ENCODE data around the gene RBP5. TPM values are rescaled to one million over a fixed set of nuclear protein-coding genes. Genes with fewer than 3 reads are reported as not detected.

Gene RBP5
- total RNA-seq, 1 experiment from 2014 or later = 2.3 TPM

DNA sequence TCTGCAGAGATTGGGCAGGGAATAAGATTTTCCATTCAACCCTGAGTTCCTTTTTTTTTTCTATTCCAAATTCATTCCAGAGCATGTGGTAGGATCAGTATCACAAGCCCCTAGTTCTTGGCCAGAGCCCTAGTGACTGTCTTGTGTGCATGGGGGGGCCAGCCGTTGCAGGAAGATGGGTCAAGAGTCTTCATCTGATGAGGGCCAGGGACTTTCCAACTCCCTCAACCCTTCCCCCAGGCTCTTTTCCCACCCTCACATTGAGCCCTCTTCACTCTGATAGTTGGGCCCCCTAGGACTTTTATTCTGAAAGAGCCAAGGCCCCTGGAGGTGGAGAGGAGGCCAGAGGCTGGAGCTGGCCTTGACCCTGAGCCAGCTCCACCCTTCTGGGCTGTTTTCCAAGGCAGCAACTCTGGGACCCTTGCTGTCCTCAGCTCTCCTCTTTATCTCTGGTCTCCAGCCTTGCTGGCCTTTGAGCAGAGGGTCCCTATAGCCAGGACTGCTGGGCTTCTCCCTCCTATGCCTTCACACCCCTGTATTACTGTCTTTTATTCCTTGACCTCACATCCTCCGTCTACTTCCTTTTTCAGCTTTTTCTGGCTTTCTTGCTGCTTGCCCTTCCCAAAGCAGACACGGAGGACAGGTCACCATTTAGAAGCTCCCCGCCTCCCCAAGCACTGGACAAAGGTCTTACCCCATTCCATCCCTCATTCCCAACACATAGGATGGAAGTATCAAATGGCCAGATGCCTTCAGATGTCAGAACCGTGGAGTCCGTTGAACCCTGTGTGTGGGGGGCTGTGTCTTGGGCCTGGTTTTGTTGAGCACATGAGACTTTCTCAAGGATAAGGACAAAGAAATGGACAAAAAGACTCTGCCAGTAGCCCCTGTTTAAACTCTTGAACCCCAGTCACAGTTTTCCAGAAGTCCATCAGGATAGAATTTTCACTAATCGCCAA lies 5.6 kb downstream of the RBP5 start:
- no peak overlapping the region for H3K27ac Mint-ChIP-seq (ENCODE audit: unreplicated experiment)
- intact Hi-C loops (cut with micrococcal nuclease; ENCODE audit: unreplicated experiment) = no loop called here
- DNase-seq = no peak
- peaks cover 5% of the 10 kb centered on the region for H3K36me3 Mint-ChIP-seq (ENCODE audit: insufficient read depth, unreplicated experiment)
- H3K9me3 Mint-ChIP-seq (ENCODE audit: low read depth, unreplicated experiment) = no peaks in the 10 kb centered on the region
- no peak overlapping the region for H3K4me3 Mint-ChIP-seq (ENCODE audit: low read depth, unreplicated experiment)
- no TSS peak for BruUV-seq (replicated peaks)
- TF ChIP-seq, protein P1, sequence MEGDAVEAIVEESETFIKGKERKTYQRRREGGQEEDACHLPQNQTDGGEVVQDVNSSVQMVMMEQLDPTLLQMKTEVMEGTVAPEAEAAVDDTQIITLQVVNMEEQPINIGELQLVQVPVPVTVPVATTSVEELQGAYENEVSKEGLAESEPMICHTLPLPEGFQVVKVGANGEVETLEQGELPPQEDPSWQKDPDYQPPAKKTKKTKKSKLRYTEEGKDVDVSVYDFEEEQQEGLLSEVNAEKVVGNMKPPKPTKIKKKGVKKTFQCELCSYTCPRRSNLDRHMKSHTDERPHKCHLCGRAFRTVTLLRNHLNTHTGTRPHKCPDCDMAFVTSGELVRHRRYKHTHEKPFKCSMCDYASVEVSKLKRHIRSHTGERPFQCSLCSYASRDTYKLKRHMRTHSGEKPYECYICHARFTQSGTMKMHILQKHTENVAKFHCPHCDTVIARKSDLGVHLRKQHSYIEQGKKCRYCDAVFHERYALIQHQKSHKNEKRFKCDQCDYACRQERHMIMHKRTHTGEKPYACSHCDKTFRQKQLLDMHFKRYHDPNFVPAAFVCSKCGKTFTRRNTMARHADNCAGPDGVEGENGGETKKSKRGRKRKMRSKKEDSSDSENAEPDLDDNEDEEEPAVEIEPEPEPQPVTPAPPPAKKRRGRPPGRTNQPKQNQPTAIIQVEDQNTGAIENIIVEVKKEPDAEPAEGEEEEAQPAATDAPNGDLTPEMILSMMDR (IDR thresholded peaks at IDR 0.05; ENCODE audit: unreplicated experiment) = no peak
- CTCF ChIA-PET = no interaction called here
- no peaks in the 10 kb centered on the region for H3K4me1 Mint-ChIP-seq (ENCODE audit: low read depth, unreplicated experiment)
- no peaks in the 10 kb centered on the region for H3K27me3 Mint-ChIP-seq (ENCODE audit: unreplicated experiment)

DNA sequence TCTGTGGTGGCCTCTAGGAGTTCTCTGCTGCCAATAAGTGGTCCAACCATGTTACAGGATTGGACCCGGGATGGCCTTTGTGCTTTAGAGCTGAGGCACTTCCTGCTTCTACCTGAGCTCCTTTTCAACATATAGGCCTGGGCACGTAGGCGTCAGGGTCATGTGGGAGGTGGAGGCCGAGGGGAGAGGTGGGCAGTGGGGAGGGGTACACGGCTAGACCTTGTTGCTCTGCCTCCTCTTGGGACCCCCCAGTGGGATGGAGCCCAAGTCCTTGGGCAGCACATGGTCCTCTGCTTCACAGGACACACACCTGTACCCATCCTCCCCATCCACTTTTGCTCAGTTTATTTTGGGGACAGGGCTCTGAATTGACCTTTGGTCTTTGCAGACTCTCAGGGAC lies 7.4 kb downstream of the RBP5 start:
- no peak for DNase-seq
- Mint-ChIP-seq H3K4me1 (ENCODE audit: low read depth, unreplicated experiment) (no peaks in the 10 kb centered on the region), H3K27ac (ENCODE audit: unreplicated experiment) (no peak overlapping the region), H3K4me3 (ENCODE audit: low read depth, unreplicated experiment) (no peak overlapping the region), H3K36me3 (ENCODE audit: insufficient read depth, unreplicated experiment) (peaks cover 5% of the 10 kb centered on the region), H3K9me3 (ENCODE audit: low read depth, unreplicated experiment) (no peaks in the 10 kb centered on the region), H3K27me3 (ENCODE audit: unreplicated experiment) (no peaks in the 10 kb centered on the region)
- TF ChIP-seq, protein P1 (IDR thresholded peaks at IDR 0.05; ENCODE audit: unreplicated experiment) = no peak
- BruUV-seq (replicated peaks) = no TSS peak
- CTCF ChIA-PET = no interaction called here
- intact Hi-C loops (cut with micrococcal nuclease; ENCODE audit: unreplicated experiment) = no loop called here

DNA sequence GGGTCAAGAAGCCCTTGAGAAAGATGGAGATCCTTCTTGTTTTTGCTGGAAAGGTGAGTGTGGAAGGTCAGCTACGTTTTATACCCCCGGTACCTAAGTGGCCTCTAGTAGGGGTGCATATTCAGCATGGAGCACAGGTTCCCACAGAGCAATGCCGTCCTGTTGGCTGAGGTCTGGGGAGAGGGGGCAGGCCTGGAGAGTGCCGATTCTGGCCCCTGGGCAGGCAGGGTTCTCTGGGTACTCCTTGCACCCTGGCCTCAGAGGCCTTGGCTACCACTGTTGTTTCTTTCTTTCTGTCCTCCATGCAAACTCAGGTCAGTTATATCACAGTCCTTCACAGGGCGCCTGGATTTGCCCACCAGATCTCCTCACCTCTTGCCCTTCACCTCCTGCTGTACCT lies 8.5 kb downstream of the RBP5 start:
- intact Hi-C loops (cut with micrococcal nuclease; ENCODE audit: unreplicated experiment) = no loop called here
- no peak overlapping the region for H3K4me3 Mint-ChIP-seq (ENCODE audit: low read depth, unreplicated experiment)
- H3K9me3 Mint-ChIP-seq (ENCODE audit: low read depth, unreplicated experiment) = no peaks in the 10 kb centered on the region
- peaks cover 11% of the 10 kb centered on the region for H3K36me3 Mint-ChIP-seq (ENCODE audit: insufficient read depth, unreplicated experiment)
- CTCF ChIA-PET = no interaction called here
- no peaks in the 10 kb centered on the region for H3K4me1 Mint-ChIP-seq (ENCODE audit: low read depth, unreplicated experiment)
- no TSS peak for BruUV-seq (replicated peaks)
- no peaks in the 10 kb centered on the region for H3K27me3 Mint-ChIP-seq (ENCODE audit: unreplicated experiment)
- no peak overlapping the region for H3K27ac Mint-ChIP-seq (ENCODE audit: unreplicated experiment)
- no peak for DNase-seq
- TF ChIP-seq, protein P1 (IDR thresholded peaks at IDR 0.05; ENCODE audit: unreplicated experiment) = no peak

DNA sequence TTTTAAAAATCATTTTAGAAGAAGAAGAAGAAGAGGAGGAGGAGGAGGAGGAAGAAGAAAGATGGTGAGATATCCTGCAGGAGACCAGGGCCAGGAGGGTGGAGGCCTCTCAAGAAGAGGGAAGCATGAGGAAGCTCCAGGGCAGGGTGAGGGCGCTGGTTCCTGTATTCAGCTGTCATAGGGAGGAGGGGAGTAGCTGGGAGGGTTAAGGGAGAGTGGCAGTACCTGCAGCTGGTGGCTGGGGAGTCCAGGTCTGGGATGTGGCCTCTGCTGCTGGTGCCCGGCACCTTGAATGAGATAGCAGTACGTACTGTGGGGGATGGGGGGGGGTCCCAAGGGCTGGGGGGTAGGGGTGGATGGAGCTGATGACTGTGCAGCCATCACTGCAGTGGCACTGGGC lies 9.8 kb downstream of the RBP5 start:
- no peak for DNase-seq
- H3K9me3 Mint-ChIP-seq (ENCODE audit: low read depth, unreplicated experiment) = no peaks in the 10 kb centered on the region
- TF ChIP-seq, protein P1 (IDR thresholded peaks at IDR 0.05; ENCODE audit: unreplicated experiment) = no peak
- no peak overlapping the region for H3K4me3 Mint-ChIP-seq (ENCODE audit: low read depth, unreplicated experiment)
- no TSS peak for BruUV-seq (replicated peaks)
- no peaks in the 10 kb centered on the region for H3K4me1 Mint-ChIP-seq (ENCODE audit: low read depth, unreplicated experiment)
- peaks cover 21% of the 10 kb centered on the region for H3K36me3 Mint-ChIP-seq (ENCODE audit: insufficient read depth, unreplicated experiment)
- H3K27me3 Mint-ChIP-seq (ENCODE audit: unreplicated experiment) = no peaks in the 10 kb centered on the region
- CTCF ChIA-PET = interaction anchor here (0.7 kb wide), 1 partner anchor 266 kb away, joined by 4 read pairs; no protein-coding TSS in a partner anchor
- intact Hi-C loops (cut with micrococcal nuclease; ENCODE audit: unreplicated experiment) = no loop called here
- H3K27ac Mint-ChIP-seq (ENCODE audit: unreplicated experiment) = no peak overlapping the region

Measured in Calu3 (cell line).